Measurements from ENCODE around the gene WFS1.

Gene WFS1

GRCh38 chr4:6326312-6327060 lies 56.8 kb downstream of the WFS1 start:
- DNase-seq: no peak

- DNase-seq: peak; percentile 79
These were observed 57.7 kb downstream of the WFS1 start for GRCh38 chr4:6327220-6327917.

- no peak for DNase-seq
These were observed 58.9 kb downstream of the WFS1 start for GRCh38 chr4:6328526-6328925.

GRCh38 chr4:6329478-6330383 lies 60.1 kb downstream of the WFS1 start:
- DNase-seq: no peak

- no peak for DNase-seq
These were observed 60.7 kb downstream of the WFS1 start for GRCh38 chr4:6330384-6330767.

- DNase-seq: peak; percentile 46
These were observed 61.4 kb downstream of the WFS1 start for GRCh38 chr4:6331018-6331417.

GRCh38 chr4:6331468-6331867 lies 61.8 kb downstream of the WFS1 start:
- DNase-seq: no peak

- peak; percentile 46 for DNase-seq
These were observed 62.5 kb downstream of the WFS1 start for GRCh38 chr4:6332042-6332668.

- no peak for DNase-seq
These were observed 63.0 kb downstream of the WFS1 start for GRCh38 chr4:6332669-6333050.

GRCh38 chr4:6333301-6334202 lies 63.9 kb downstream of the WFS1 start:
- DNase-seq: peak; percentile 45

- DNase-seq: no peak
These were observed 64.7 kb downstream of the WFS1 start for GRCh38 chr4:6334203-6334887.

GRCh38 chr4:6335040-6335590 lies 65.5 kb downstream of the WFS1 start:
- no peak for DNase-seq

- no peak for DNase-seq
These were observed 66.5 kb downstream of the WFS1 start for GRCh38 chr4:6336166-6336565.

- DNase-seq: no peak
These were observed 67.8 kb downstream of the WFS1 start for GRCh38 chr4:6337331-6337935.

- DNase-seq: no peak
These were observed 68.7 kb downstream of the WFS1 start for GRCh38 chr4:6338175-6338950.

- DNase-seq: no peak
These were observed 69.5 kb downstream of the WFS1 start for GRCh38 chr4:6338951-6339817.

- no peak for DNase-seq
These were observed 70.3 kb downstream of the WFS1 start for GRCh38 chr4:6339818-6340445.

- DNase-seq: no peak
These were observed 70.9 kb downstream of the WFS1 start for GRCh38 chr4:6340446-6341015.
